ENCODE results near the gene REV3L.

Gene REV3L

DNA sequence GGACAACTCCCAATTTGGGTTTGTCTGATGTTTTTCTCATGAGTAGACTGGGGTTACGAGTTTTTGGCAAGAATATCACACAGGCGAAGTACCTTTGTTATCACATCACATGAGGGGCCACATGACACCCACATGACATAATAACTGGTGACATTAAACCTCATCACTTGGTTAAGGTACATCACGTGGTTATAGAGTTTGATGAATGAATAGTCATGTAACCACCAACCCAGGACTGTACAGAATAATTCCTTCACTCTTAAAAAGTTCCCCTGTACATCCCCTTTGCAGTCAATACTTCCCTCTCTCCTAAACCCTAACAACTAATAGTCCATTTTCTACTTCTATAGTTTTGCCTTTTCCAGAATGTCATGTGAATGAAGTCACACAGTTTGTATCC is 83.4 kb downstream of the REV3L start:
- H4K20me1 ChIP-seq (ENCODE audit: insufficient read depth, low read length): no peaks in the 10 kb centered on the region
- no peak overlapping the region for H3K27ac ChIP-seq (ENCODE audit: low read length)
- no peak overlapping the region for H3K4me2 ChIP-seq (ENCODE audit: low read depth, low read length)
- no peaks in the 10 kb centered on the region for H3F3A ChIP-seq (ENCODE audit: insufficient read depth, low read length)
- H3K9me2 ChIP-seq (replicated peaks; ENCODE audit: insufficient read depth, low read length): no peaks in the 10 kb centered on the region
- TF ChIP-seq EZH2phosphoT487 (IDR thresholded peaks at IDR 0.05; ENCODE audit: low read length) (no peak), EZH2 (optimal IDR thresholded peaks at IDR 0.05; ENCODE audit: low read depth, low read length) (no peak), CTCF (IDR thresholded peaks at IDR 0.05; ENCODE audit: low read length) (no peak)
- H3K36me3 ChIP-seq (replicated peaks; ENCODE audit: insufficient read depth, low read length): no peaks in the 10 kb centered on the region
- H3K79me2 ChIP-seq (ENCODE audit: low read length): no peaks in the 10 kb centered on the region
- H3K9me3 ChIP-seq (replicated peaks; ENCODE audit: insufficient read depth, low read length): no peaks in the 10 kb centered on the region
- no peaks in the 10 kb centered on the region for H3K27me3 ChIP-seq (replicated peaks; ENCODE audit: insufficient read depth, low read length)
- no peaks in the 10 kb centered on the region for H3K4me1 ChIP-seq (ENCODE audit: low read length)
- H3K4me3 ChIP-seq (ENCODE audit: low read length): no peak overlapping the region
- DNase-seq: no peak
- H3K9ac ChIP-seq (ENCODE audit: low read length): no peak overlapping the region
- no peak overlapping the region for H2AFZ ChIP-seq (ENCODE audit: low read length)

DNA sequence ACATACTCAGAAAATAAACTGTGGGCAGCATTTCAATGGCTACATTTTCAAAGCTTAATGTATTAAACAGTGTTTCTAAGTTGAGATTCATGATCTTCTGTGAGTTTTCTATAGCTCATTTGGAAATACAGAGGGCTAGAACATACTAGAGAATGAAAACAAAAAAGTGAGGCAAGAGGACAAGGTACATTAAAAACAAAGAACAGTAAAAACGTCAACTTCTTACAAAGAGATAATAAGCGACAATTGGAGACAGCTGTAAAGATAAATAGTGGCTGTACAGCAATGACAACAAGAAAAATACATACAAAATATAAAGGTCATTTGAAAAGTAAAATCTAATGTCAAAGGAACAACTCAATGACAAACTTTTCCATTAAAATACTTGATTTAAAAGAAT is 94.3 kb downstream of the REV3L start:
- H3K27me3 ChIP-seq (replicated peaks; ENCODE audit: insufficient read depth, low read length): no peaks in the 10 kb centered on the region
- H3K4me2 ChIP-seq (ENCODE audit: low read depth, low read length): no peak overlapping the region
- no peaks in the 10 kb centered on the region for H3K79me2 ChIP-seq (ENCODE audit: low read length)
- H3K27ac ChIP-seq (ENCODE audit: low read length): no peak overlapping the region
- no peaks in the 10 kb centered on the region for H3K9me2 ChIP-seq (replicated peaks; ENCODE audit: insufficient read depth, low read length)
- DNase-seq: no peak
- H4K20me1 ChIP-seq (ENCODE audit: insufficient read depth, low read length): no peaks in the 10 kb centered on the region
- no peaks in the 10 kb centered on the region for H3K9me3 ChIP-seq (replicated peaks; ENCODE audit: insufficient read depth, low read length)
- no peaks in the 10 kb centered on the region for H3K36me3 ChIP-seq (replicated peaks; ENCODE audit: insufficient read depth, low read length)
- H3K9ac ChIP-seq (ENCODE audit: low read length): no peak overlapping the region
- no peaks in the 10 kb centered on the region for H3F3A ChIP-seq (ENCODE audit: insufficient read depth, low read length)
- no peaks in the 10 kb centered on the region for H3K4me1 ChIP-seq (ENCODE audit: low read length)
- no peak overlapping the region for H2AFZ ChIP-seq (ENCODE audit: low read length)
- H3K4me3 ChIP-seq (ENCODE audit: low read length): no peak overlapping the region
- TF ChIP-seq EZH2phosphoT487 (IDR thresholded peaks at IDR 0.05; ENCODE audit: low read length): no peak
- no peak for TF ChIP-seq EZH2 (optimal IDR thresholded peaks at IDR 0.05; ENCODE audit: low read depth, low read length)
- no peak for TF ChIP-seq CTCF (IDR thresholded peaks at IDR 0.05; ENCODE audit: low read length)

DNA sequence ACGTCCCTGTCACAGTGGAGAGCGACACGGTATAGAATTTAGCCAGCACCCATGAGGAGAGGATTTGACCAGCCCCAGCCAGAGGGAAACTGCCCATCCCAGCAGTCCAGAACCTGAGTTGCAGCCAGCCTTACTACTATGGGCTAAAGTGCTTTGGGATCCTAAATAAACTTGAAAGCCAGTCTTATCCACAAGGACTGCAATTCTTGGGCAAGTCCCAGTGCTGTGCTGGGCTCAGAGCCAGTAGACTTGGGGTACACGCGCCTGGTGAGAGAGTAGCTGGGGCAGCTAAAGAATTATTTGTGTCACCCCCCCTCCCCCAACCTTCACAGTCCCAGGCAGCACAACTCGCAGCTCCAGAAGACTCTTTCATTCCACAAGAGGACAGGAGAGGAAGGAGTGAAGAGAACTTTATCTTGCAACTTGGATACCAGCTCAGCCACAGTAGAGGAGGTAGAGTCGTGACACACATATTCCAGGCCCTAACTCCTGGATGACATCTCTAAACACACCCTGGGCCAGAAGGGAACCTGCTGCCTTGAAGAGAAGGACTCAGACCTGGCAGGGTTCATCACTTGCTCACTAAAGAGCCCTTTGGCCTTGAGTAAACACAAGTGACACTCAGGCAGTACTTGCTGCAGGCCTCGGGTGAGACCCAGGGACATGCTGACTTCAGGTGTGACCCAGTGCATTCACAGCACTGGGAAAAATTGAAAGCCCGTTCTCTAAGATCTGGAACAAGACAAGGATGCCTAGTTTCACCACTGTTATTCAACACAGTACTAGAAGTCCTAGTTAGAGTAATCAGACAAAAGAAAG is 100.3 kb downstream of the REV3L start:
- no peak overlapping the region for H3K4me3 ChIP-seq (ENCODE audit: low read length)
- no peaks in the 10 kb centered on the region for H4K20me1 ChIP-seq (ENCODE audit: insufficient read depth, low read length)
- no peaks in the 10 kb centered on the region for H3K9me2 ChIP-seq (replicated peaks; ENCODE audit: insufficient read depth, low read length)
- no peak overlapping the region for H3K4me2 ChIP-seq (ENCODE audit: low read depth, low read length)
- no peaks in the 10 kb centered on the region for H3K36me3 ChIP-seq (replicated peaks; ENCODE audit: insufficient read depth, low read length)
- no peak overlapping the region for H2AFZ ChIP-seq (ENCODE audit: low read length)
- H3F3A ChIP-seq (ENCODE audit: insufficient read depth, low read length): no peaks in the 10 kb centered on the region
- no peaks in the 10 kb centered on the region for H3K27me3 ChIP-seq (replicated peaks; ENCODE audit: insufficient read depth, low read length)
- no peak overlapping the region for H3K9ac ChIP-seq (ENCODE audit: low read length)
- no peaks in the 10 kb centered on the region for H3K9me3 ChIP-seq (replicated peaks; ENCODE audit: insufficient read depth, low read length)
- no peak for DNase-seq
- H3K79me2 ChIP-seq (ENCODE audit: low read length): no peaks in the 10 kb centered on the region
- no peaks in the 10 kb centered on the region for H3K4me1 ChIP-seq (ENCODE audit: low read length)
- no peak overlapping the region for H3K27ac ChIP-seq (ENCODE audit: low read length)
- TF ChIP-seq EZH2 (optimal IDR thresholded peaks at IDR 0.05; ENCODE audit: low read depth, low read length) (no peak), CTCF (IDR thresholded peaks at IDR 0.05; ENCODE audit: low read length) (no peak)

All from MM.1S (cell line).